ENCODE measurements around the gene MTHFD2L. TPM values are rescaled to one million over a fixed set of nuclear protein-coding genes. Genes with fewer than 3 reads are reported as not detected.
A peak's percentile ranks its signal among the peaks of the same experiment; 100 is the strongest.

Gene MTHFD2L
- total and polyA plus RNA-seq, 10 donors: 7.8 to 19.7 (median 13.3) TPM

- no peak overlapping the region for H3K27ac ChIP-seq
- H3K4me3 ChIP-seq: no peak overlapping the region
- H3K36me3 ChIP-seq: peaks cover 0 to 17% (median 3%) of the 10 kb centered on the region in 6 donors
- no peak for DNase-seq
- intact Hi-C loops (cut with DNase I; ENCODE audit: low total_unique reads): no loop called here
- no peak for TF ChIP-seq POLR2A (IDR thresholded peaks at IDR 0.05)
- no peak for TF ChIP-seq CTCF (IDR thresholded peaks at IDR 0.05 in 8 of 11, conservative IDR thresholded peaks at IDR 0.05 in 3 of 11)
- no peak for TF ChIP-seq POLR2AphosphoS5 (IDR thresholded peaks at IDR 0.05)
- H3K27me3 ChIP-seq (replicated peaks in 1 of 7): no peaks in the 10 kb centered on the region
- 69 to 81% (median 70%) methylated on average over 5 of the region's 5 CpGs for WGBS, 5 donors
- H3K4me1 ChIP-seq: peaks cover 0 to 14% (median 5%) of the 10 kb centered on the region in 6 donors
- no peaks in the 10 kb centered on the region for H3K9me3 ChIP-seq
Observed at GRCh38 chr4:74202062-74202586, 44.2 kb downstream of the MTHFD2L start.

- intact Hi-C loops (cut with DNase I; ENCODE audit: low total_unique reads): no loop called here
- Histone ChIP-seq H3K4me1 (peaks cover 0 to 16% (median 5%) of the 10 kb centered on the region in 6 donors), H3K36me3 (peaks cover 0 to 17% (median 3%) of the 10 kb centered on the region in 6 donors), H3K9me3 (no peaks in the 10 kb centered on the region), H3K27ac (no peak overlapping the region), H3K4me3 (no peak overlapping the region), H3K27me3 (replicated peaks in 1 of 7) (no peaks in the 10 kb centered on the region)
- no peak for TF ChIP-seq POLR2A (IDR thresholded peaks at IDR 0.05)
- no peak for TF ChIP-seq CTCF (IDR thresholded peaks at IDR 0.05 in 8 of 11, conservative IDR thresholded peaks at IDR 0.05 in 3 of 11)
- no peak for TF ChIP-seq POLR2AphosphoS5 (IDR thresholded peaks at IDR 0.05)
- DNase-seq: no peak
- WGBS, 5 donors: 82 to 89% (median 87%) methylated on average over 3 of the region's 3 CpGs
Observed at GRCh38 chr4:74203467-74203866, 45.5 kb downstream of the MTHFD2L start.

- H3K27ac ChIP-seq: no peak overlapping the region
- DNase-seq: no peak
- H3K27me3 ChIP-seq (replicated peaks in 1 of 7): no peaks in the 10 kb centered on the region
- TF ChIP-seq POLR2AphosphoS5 (IDR thresholded peaks at IDR 0.05) (no peak), CTCF (IDR thresholded peaks at IDR 0.05 in 8 of 11, conservative IDR thresholded peaks at IDR 0.05 in 3 of 11) (no peak), POLR2A (IDR thresholded peaks at IDR 0.05) (no peak)
- intact Hi-C loops (cut with DNase I; ENCODE audit: low total_unique reads): no loop called here
- peaks cover 0 to 13% (median 3%) of the 10 kb centered on the region in 6 donors for H3K36me3 ChIP-seq
- WGBS, 5 donors: 94 to 97% (median 96%) methylated on average over 4 of the region's 4 CpGs
- peaks cover 0 to 2% (median 0%) of the 10 kb centered on the region in 8 donors for H3K9me3 ChIP-seq
- H3K4me3 ChIP-seq: no peak overlapping the region
- peaks cover 0 to 16% (median 5%) of the 10 kb centered on the region in 6 donors for H3K4me1 ChIP-seq
Observed at GRCh38 chr4:74205046-74205445, 47.1 kb downstream of the MTHFD2L start.

GRCh38 chr4:74205559-74205958, 47.6 kb downstream of the MTHFD2L start:
- H3K27ac ChIP-seq: peak overlapping the region in 4 of 8 donors; percentile 68 to 83 (median 76)
- DNase-seq: no peak
- no peak overlapping the region for H3K4me3 ChIP-seq
- TF ChIP-seq POLR2AphosphoS5 (IDR thresholded peaks at IDR 0.05): no peak
- TF ChIP-seq POLR2A (IDR thresholded peaks at IDR 0.05): no peak
- no peak for TF ChIP-seq CTCF (IDR thresholded peaks at IDR 0.05 in 8 of 11, conservative IDR thresholded peaks at IDR 0.05 in 3 of 11)
- intact Hi-C loops (cut with DNase I; ENCODE audit: low total_unique reads): no loop called here
- H3K4me1 ChIP-seq: peaks cover 0 to 16% (median 5%) of the 10 kb centered on the region in 6 donors
- H3K9me3 ChIP-seq: peaks cover 0 to 7% (median 0%) of the 10 kb centered on the region in 8 donors
- peaks cover 0 to 13% (median 3%) of the 10 kb centered on the region in 6 donors for H3K36me3 ChIP-seq
- H3K27me3 ChIP-seq (replicated peaks in 1 of 7): no peaks in the 10 kb centered on the region

Data from spleen (tissue), 11 donors.